Bronchial epithelial cell (primary cell): Measurements from ENCODE around the gene OTUD1. TPM values are rescaled to one million over a fixed set of nuclear protein-coding genes. Genes with fewer than 3 reads are reported as not detected.

ENCODE experiments used
- DNase-seq: peaks from one replicate; pipeline ENCODE4 v3.0.0-alpha.2; 2010; ENCODE audit warnings: low read depth
- FAIRE-seq: peaks from 2 replicates; lab custom pipeline; 2011; peaks lifted over from hg19 to GRCh38; lab: Jason Lieb, UNC
- H3K27me3 ChIP-seq: 2 replicates; pipeline ENCODE4 v1.5.1; 2011; ENCODE audit warnings: low read length; ENCODE audit not compliant: control insufficient read depth, insufficient read depth
- H3K36me3 ChIP-seq: 2 replicates; pipeline ENCODE4 v1.5.1; 2011; ENCODE audit warnings: low read length; ENCODE audit not compliant: control insufficient read depth, insufficient read depth
- H3K4me3 ChIP-seq: 2 replicates; pipeline ENCODE4 v1.5.1; 2011; ENCODE audit warnings: mild to moderate bottlenecking, low read depth, low read length, control low read depth
- total RNA-seq: library from RNA; depleted of rRNA; stranded (reverse); fragments of >200 nt; gene quantifications from 2 replicates; pipeline ENCODE4 v1.2.1, GENCODE V29; 2014
- TF ChIP-seq, protein P1 (sequence below): IDR thresholded peaks from 2 replicates; pipeline ENCODE4 v1.5.1; 2011; ENCODE audit warnings: mild to moderate bottlenecking, moderate library complexity, low read length, control low read depth, inconsistent platforms; ENCODE audit not compliant: insufficient read depth, severe bottlenecking

OTUD1 gene
- total RNA-seq, 1 donor from 2014 or later = 16.8 TPM

GRCh38 chr10:23432166-23432565 lies 6.7 kb upstream of the OTUD1 start:
- DNase-seq (peak; percentile 70), FAIRE-seq (no peak)
- TF ChIP-seq, protein P1, sequence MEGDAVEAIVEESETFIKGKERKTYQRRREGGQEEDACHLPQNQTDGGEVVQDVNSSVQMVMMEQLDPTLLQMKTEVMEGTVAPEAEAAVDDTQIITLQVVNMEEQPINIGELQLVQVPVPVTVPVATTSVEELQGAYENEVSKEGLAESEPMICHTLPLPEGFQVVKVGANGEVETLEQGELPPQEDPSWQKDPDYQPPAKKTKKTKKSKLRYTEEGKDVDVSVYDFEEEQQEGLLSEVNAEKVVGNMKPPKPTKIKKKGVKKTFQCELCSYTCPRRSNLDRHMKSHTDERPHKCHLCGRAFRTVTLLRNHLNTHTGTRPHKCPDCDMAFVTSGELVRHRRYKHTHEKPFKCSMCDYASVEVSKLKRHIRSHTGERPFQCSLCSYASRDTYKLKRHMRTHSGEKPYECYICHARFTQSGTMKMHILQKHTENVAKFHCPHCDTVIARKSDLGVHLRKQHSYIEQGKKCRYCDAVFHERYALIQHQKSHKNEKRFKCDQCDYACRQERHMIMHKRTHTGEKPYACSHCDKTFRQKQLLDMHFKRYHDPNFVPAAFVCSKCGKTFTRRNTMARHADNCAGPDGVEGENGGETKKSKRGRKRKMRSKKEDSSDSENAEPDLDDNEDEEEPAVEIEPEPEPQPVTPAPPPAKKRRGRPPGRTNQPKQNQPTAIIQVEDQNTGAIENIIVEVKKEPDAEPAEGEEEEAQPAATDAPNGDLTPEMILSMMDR = no peak

DNA sequence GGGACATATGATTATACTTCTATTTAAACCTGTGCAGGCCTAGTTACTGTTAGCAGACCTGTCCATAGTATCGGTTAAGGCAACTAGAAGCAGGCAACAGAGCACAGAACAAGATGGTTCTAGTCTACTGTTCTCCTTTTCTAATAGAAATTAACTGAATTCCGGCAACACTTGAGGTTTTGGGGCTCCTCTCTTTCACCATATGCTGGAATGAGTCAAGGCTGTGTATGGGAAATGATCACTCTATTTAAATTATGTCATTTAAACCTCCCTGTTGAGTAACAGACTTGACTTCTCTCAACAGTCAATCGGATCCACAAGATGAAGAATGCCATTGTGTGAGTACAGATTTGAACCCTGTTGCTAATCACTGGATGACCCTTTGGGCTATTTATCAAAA lies 6.2 kb upstream of the OTUD1 start:
- Histone ChIP-seq H3K36me3 (no peaks in the 10 kb centered on the region), H3K4me3 (no peak overlapping the region), H3K27me3 (no peaks in the 10 kb centered on the region)
- TF ChIP-seq, protein P1 = no peak
- FAIRE-seq = no peak
- DNase-seq = peak; percentile 52

More at GRCh38 chr10:23432166-23432565, 6.7 kb upstream of the OTUD1 start:
- Histone ChIP-seq H3K36me3 (no peaks in the 10 kb centered on the region), H3K27me3 (no peaks in the 10 kb centered on the region), H3K4me3 (no peak overlapping the region)

GRCh38 chr10:23433701-23434100 lies 5.2 kb upstream of the OTUD1 start:
- DNase-seq (no peak), FAIRE-seq (no peak)
- TF ChIP-seq, protein P1 = no peak
- no peaks in the 10 kb centered on the region for H3K27me3 ChIP-seq
- H3K4me3 ChIP-seq = no peak overlapping the region
- no peaks in the 10 kb centered on the region for H3K36me3 ChIP-seq

GRCh38 chr10:23435378-23435777 lies 3.5 kb upstream of the OTUD1 start:
- TF ChIP-seq, protein P1 = no peak
- FAIRE-seq (no peak), DNase-seq (no peak)
- no peaks in the 10 kb centered on the region for H3K27me3 ChIP-seq
- H3K4me3 ChIP-seq = no peak overlapping the region
- H3K36me3 ChIP-seq = no peaks in the 10 kb centered on the region

GRCh38 chr10:23436983-23437382 lies 1.9 kb upstream of the OTUD1 start:
- FAIRE-seq (no peak), DNase-seq (no peak)
- Histone ChIP-seq H3K4me3 (no peak overlapping the region), H3K27me3 (no peaks in the 10 kb centered on the region), H3K36me3 (no peaks in the 10 kb centered on the region)
- TF ChIP-seq, protein P1 = no peak

DNA sequence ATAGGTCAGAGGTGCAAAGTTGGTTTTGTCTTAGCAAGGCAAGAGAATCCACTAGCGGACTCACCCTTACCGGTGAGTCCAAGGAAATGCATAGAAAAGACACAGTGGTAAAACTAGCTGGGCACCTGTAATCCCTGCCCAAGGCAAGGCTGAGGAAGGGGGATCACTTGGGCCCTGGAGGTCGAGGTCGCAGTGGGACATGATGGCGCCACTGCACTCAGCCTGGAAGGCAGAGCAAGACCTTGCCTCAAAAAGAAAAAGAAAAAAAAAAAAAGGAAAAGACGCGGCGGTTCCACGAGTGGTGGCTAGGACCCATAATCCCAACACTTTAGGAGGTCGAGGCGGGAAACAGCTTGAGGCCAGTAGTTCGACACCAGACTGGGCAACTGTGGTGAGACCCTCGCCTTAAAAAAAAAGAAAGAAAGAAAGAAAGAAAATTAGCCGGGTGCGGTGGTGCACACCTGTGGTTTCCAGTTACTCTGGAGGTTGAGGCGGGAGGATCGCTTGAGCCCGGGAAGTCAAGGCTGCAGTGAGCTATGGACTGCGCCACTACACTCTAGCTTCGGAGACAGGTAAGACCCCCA lies 820 bp upstream of the OTUD1 start:
- DNase-seq = no peak
- no peaks in the 10 kb centered on the region for H3K36me3 ChIP-seq
- no peak for FAIRE-seq
- peak overlapping the region; percentile 46 for H3K4me3 ChIP-seq
- TF ChIP-seq, protein P1 = no peak
- no peaks in the 10 kb centered on the region for H3K27me3 ChIP-seq
